PFSK-1 (cell line): ENCODE results near the gene GAR1. TPM values are rescaled to one million over a fixed set of nuclear protein-coding genes. Genes with fewer than 3 reads are reported as not detected.

ENCODE experiments used
- FOXP2 ChIP-seq: optimal IDR thresholded peaks from 2 replicates; pipeline ENCODE3; 2011; ENCODE audit warnings: borderline replicate concordance, control low read depth, inconsistent platforms; ENCODE audit not compliant: insufficient read depth; ENCODE audit errors: extremely low read length, extremely low read depth
- POLR2AphosphoS5 ChIP-seq: IDR thresholded peaks from 2 replicates; pipeline ENCODE4 v1.6.1; 2012; ENCODE audit warnings: low read depth, mild to moderate bottlenecking, control low read depth, low read length, moderate library complexity
- REST ChIP-seq, 2 experiments: IDR thresholded peaks; 2 replicates each; pipeline versions ENCODE4 v1.6.1 to v1.8.0; 2011 to 2012; ENCODE audit warnings: low read depth in 2 of 2, low read length in 2 of 2, control low read depth in 1 of 2, inconsistent platforms in 1 of 2, mild to moderate bottlenecking in 1 of 2, moderate library complexity in 1 of 2; ENCODE audit not compliant: insufficient read depth in 1 of 2
- SIN3A ChIP-seq: IDR thresholded peaks from 2 replicates; pipeline ENCODE4 v1.6.1; 2012; ENCODE audit warnings: mild to moderate bottlenecking, low read length, moderate library complexity, borderline replicate concordance; ENCODE audit not compliant: insufficient read depth
- TAF1 ChIP-seq: IDR thresholded peaks from 2 replicates; pipeline ENCODE4 v1.6.1; 2012; ENCODE audit warnings: low read length, control low read depth, borderline replicate concordance; ENCODE audit not compliant: insufficient read depth
- polyA plus RNA-seq: library from polyadenylated mRNA; unstranded; fragments of >200 nt; gene quantifications from one replicate; pipeline ENCODE4 v1.2.1, GENCODE V29; 2012; ENCODE audit warnings: low read depth, missing spikeins; ENCODE audit not compliant: insufficient read length

The GAR1 gene
- polyA plus RNA-seq: 41.4 TPM

- TF ChIP-seq FOXP2 (no peak), TAF1 (peak; percentile 53; the same call in 1 of the 2 replicates), POLR2AphosphoS5 (peak; percentile 65), REST (IDR thresholded peaks at IDR 0.05; ENCODE audit: insufficient read depth in 1 of 2, low read depth in 2 of 2, low read length in 2 of 2) (no peak), SIN3A (peak; percentile 91; the same call in 1 of the 2 replicates)
These were observed at the start of gene GAR1 for GRCh38 chr4:109815151-109816081. Gene GAR1 (plus strand): TSS chr4:109815762. CDS start chr4:109816165, 403 bp downstream.

- TF ChIP-seq POLR2AphosphoS5 (no peak), FOXP2 (no peak), REST (IDR thresholded peaks at IDR 0.05; ENCODE audit: insufficient read depth in 1 of 2, low read depth in 2 of 2, low read length in 2 of 2) (no peak), SIN3A (no peak)
These were observed 28.7 kb upstream of the GAR1 start for GRCh38 chr4:109786846-109787245.

- TF ChIP-seq REST (IDR thresholded peaks at IDR 0.05; ENCODE audit: insufficient read depth in 1 of 2, low read depth in 2 of 2, low read length in 2 of 2) (no peak), FOXP2 (no peak), TAF1 (no peak), POLR2AphosphoS5 (no peak), SIN3A (no peak)
These were observed 27.8 kb upstream of the GAR1 start for GRCh38 chr4:109787807-109788206.

- TF ChIP-seq FOXP2 (no peak), REST (IDR thresholded peaks at IDR 0.05; ENCODE audit: insufficient read depth in 1 of 2, low read depth in 2 of 2, low read length in 2 of 2) (no peak), SIN3A (no peak), POLR2AphosphoS5 (no peak), TAF1 (no peak)
These were observed 20.5 kb upstream of the GAR1 start for GRCh38 chr4:109795059-109795458.

- TF ChIP-seq REST (IDR thresholded peaks at IDR 0.05; ENCODE audit: insufficient read depth in 1 of 2, low read depth in 2 of 2, low read length in 2 of 2) (no peak), POLR2AphosphoS5 (no peak), TAF1 (no peak), FOXP2 (no peak), SIN3A (no peak)
These were observed 16.7 kb upstream of the GAR1 start for GRCh38 chr4:109798866-109799265.
